Transverse colon (tissue), 4 donors: ENCODE measurements around the gene C3orf62. TPM values are rescaled to one million over a fixed set of nuclear protein-coding genes. Genes with fewer than 3 reads are reported as not detected.

Source experiments
- DNase-seq: peaks from one replicate; pipeline ENCODE4 v3.0.0-alpha.2; 2019
- H3K27ac ChIP-seq, 4 donors: fragments of 200-600 bp; sonication (generic); 2 replicates each; pipeline ENCODE4 v1.5.1; 2016 to 2018; ENCODE audit warnings: inconsistent platforms in 4 of 4
- H3K27me3 ChIP-seq: fragments of 200-600 bp; sonication (generic); 2 replicates; pipeline ENCODE4 v1.5.1; 2017; ENCODE audit warnings: inconsistent platforms
- H3K36me3 ChIP-seq, 4 donors: fragments of 200-600 bp; sonication (generic); 2 replicates each; pipeline ENCODE4 v1.5.1; 2017 to 2019; ENCODE audit warnings: inconsistent platforms in 4 of 4
- H3K4me1 ChIP-seq, 4 donors: fragments of 200-600 bp; sonication (generic); 2 replicates each; pipeline ENCODE4 v1.5.1; 2017 to 2020; ENCODE audit warnings: inconsistent platforms in 4 of 4
- H3K4me3 ChIP-seq, 4 donors: fragments of 200-600 bp; sonication (generic); 1 replicate in 1 of 4; 2 replicates in 3 of 4; pipeline versions ENCODE4 v1.5.1 to v1.6.1; 2017 to 2019; ENCODE audit warnings: inconsistent platforms in 4 of 4
- H3K9me3 ChIP-seq, 2 donors: fragments of 200-600 bp; sonication (generic); 2 replicates each; pipeline ENCODE4 v1.5.1; 2017 to 2019; ENCODE audit warnings: inconsistent platforms in 2 of 2
- CTCF ChIP-seq, 5 experiments: fragments of 200-600 bp in 3 of 5; fragments of 450-650 bp in 2 of 5; sonication (generic) in 3 of 5; IDR thresholded peaks; 1 replicate in 2 of 5; 2 replicates in 3 of 5; pipeline ENCODE4 v1.5.1; 2016 to 2017; ENCODE audit warnings: antibody characterized with exemption in 5 of 5, inconsistent platforms in 3 of 5, mild to moderate bottlenecking in 2 of 5, moderate library complexity in 1 of 5
- EP300 ChIP-seq: sonication (generic); formaldehyde crosslinking; IDR thresholded peaks from one replicate; pipeline ENCODE4 v1.6.1; 2017; ENCODE audit warnings: antibody characterized with exemption, low read depth
- POLR2A ChIP-seq: fragments of 450-650 bp; IDR thresholded peaks from one replicate; pipeline ENCODE4 v1.6.1; 2016; ENCODE audit warnings: antibody characterized with exemption, mild to moderate bottlenecking, moderate library complexity
- POLR2AphosphoS5 ChIP-seq, 3 donors: sonication (generic); formaldehyde crosslinking; IDR thresholded peaks; one replicate each; pipeline ENCODE4 v1.6.1; 2016; ENCODE audit warnings: antibody characterized with exemption in 3 of 3
- WGBS, 2 donors: methylation state at CpG; one replicate each; pipeline ENCODE4 v1.1.5; 2018; ENCODE audit warnings: low coverage in 1 of 2; 5-methylcytosine and 5-hydroxymethylcytosine counted together
- in situ Hi-C, 4 donors: fragments of 200-750 bp; cut with MboI; loops; one replicate each; pipeline versions ENCODE4 v1.15.0 to v1.15.1; 2017; ENCODE audit warnings: low sequenced_read_pairs in 3 of 4, low pct_ligation_motif_present in 1 of 4, low pct_unique_long_range_greater_than_20kb in 1 of 4
- intact Hi-C: fragments of 100-400 bp; cut with DNase I; formaldehyde crosslinking; loops from one replicate; pipeline ENCODE4 v1.15.1; 2023; ENCODE audit warnings: low total_unique reads
- total RNA-seq, 4 donors: library from RNA; depleted of rRNA; stranded (reverse); fragments of >200 nt; gene quantifications; one replicate each; pipeline ENCODE4 v1.1.0, GENCODE V29; 2016

The C3orf62 gene
- total RNA-seq, result 10 to 100 TPM in 1 of 4 donors, 1 to 10 TPM in 3; 2.4 to 13.5 (median 5.3) TPM

- H3K4me1 ChIP-seq, result peaks cover 0 to 43% (median 27%) of the 10 kb centered on the region in 4 donors
- no peaks in the 10 kb centered on the region for H3K27me3 ChIP-seq
- 13 to 34% methylated on average over 9 to 31 of the region's 51 CpGs for WGBS, 2 donors
- H3K4me3 ChIP-seq, result peak within 1 kb of the TSS; percentile 39 to 51 (median 46)
- in situ Hi-C loops, result no loop called here
- intact Hi-C loops, result loop anchor here (5.0 kb wide), 1 partner anchor 104 kb away; the partner anchor contains the start of gene KLHDC8B
- peak; percentile 92 for DNase-seq
- no peaks in the 10 kb centered on the region for H3K9me3 ChIP-seq
- no peak for TF ChIP-seq EP300
- TF ChIP-seq POLR2AphosphoS5 (IDR thresholded peaks at IDR 0.05), result peak in 2 of 3 donors; percentile 75 to 83
- no peak for TF ChIP-seq CTCF (IDR thresholded peaks at IDR 0.05)
- TF ChIP-seq POLR2A, result peak; percentile 52
- peak within 1 kb of the TSS; percentile 88 to 93 (median 92) for H3K27ac ChIP-seq
- H3K36me3 ChIP-seq, result peaks cover 0 to 6% (median 3%) of the 10 kb centered on the region in 4 donors
Observed at GRCh38 chr3:49276475-49277382, at the start of gene C3orf62. TSS of gene C3orf62 (minus strand) at chr3:49277232. CDS start at chr3:49276872, 360 bp downstream.

GRCh38 chr3:49324768-49325167 is 47.7 kb upstream of the C3orf62 start:
- intact Hi-C loops (no loop called here), in situ Hi-C loops (loop anchor here in 2 of 4 donors (25.0 kb wide), 1 partner anchor 113 kb away; the partner anchor contains the start of gene NICN1 (in 2 of the 2))
- Histone ChIP-seq H3K4me3 (no peak overlapping the region), H3K4me1 (no peaks in the 10 kb centered on the region), H3K27ac (no peak overlapping the region), H3K27me3 (no peaks in the 10 kb centered on the region), H3K9me3 (no peaks in the 10 kb centered on the region), H3K36me3 (peaks cover 0 to 95% (median 26%) of the 10 kb centered on the region in 4 donors)
- no peak for TF ChIP-seq CTCF (IDR thresholded peaks at IDR 0.05)
- no peak for TF ChIP-seq EP300
- TF ChIP-seq POLR2AphosphoS5 (IDR thresholded peaks at IDR 0.05), result no peak
- no peak for TF ChIP-seq POLR2A
- no peak for DNase-seq
- WGBS, 2 donors, result 94% methylated on average over 7 of the region's 7 CpGs; no CpG with 5 or more reads in 1 of the 2 donors

GRCh38 chr3:49316696-49317457 is 39.8 kb upstream of the C3orf62 start:
- intact Hi-C loops, result no loop called here
- Histone ChIP-seq H3K27ac (peak overlapping the region in 3 of 4 donors; percentile 14 to 58 (median 39)), H3K36me3 (peaks cover 0 to 46% (median 16%) of the 10 kb centered on the region in 4 donors)

More at GRCh38 chr3:49316696-49317457, 39.8 kb upstream of the C3orf62 start:
- in situ Hi-C loops, result no loop called here
- WGBS, 2 donors, result 83 to 96% methylated on average over 3 to 16 of the region's 16 CpGs
- Histone ChIP-seq H3K4me1 (no peaks in the 10 kb centered on the region), H3K27me3 (no peaks in the 10 kb centered on the region), H3K9me3 (no peaks in the 10 kb centered on the region), H3K4me3 (no peak overlapping the region)
- TF ChIP-seq POLR2A (no peak), EP300 (no peak), POLR2AphosphoS5 (IDR thresholded peaks at IDR 0.05) (peak in 2 of 3 donors; percentile 54 to 85), CTCF (IDR thresholded peaks at IDR 0.05) (no peak)
- DNase-seq, result peak; percentile 33
